ENCODE results near the gene PCDHGB3. TPM values are rescaled to one million over a fixed set of nuclear protein-coding genes. Genes with fewer than 3 reads are reported as not detected.

PCDHGB3 gene
- total and polyA plus RNA-seq, 2 donors (not counting 3 experiments of a cell fraction or from before 2014, with no cell fraction given), result 1.8 to 2.0 TPM

- Histone ChIP-seq H3K79me2 (ENCODE audit: control insufficient read depth, insufficient read depth, low read length) (no peaks in the 10 kb centered on the region), H3K27ac (ENCODE audit: insufficient read depth, low read depth, low read length) (no peak within 1 kb of the TSS), H3K36me3 (ENCODE audit: control insufficient read depth in 2 of 2, extremely low read depth in 1 of 2, insufficient read depth in 2 of 2, low read length in 2 of 2) (no peaks in the 10 kb centered on the region), H3K9me1 (replicated peaks; ENCODE audit: control insufficient read depth, extremely low read depth, insufficient read depth, low read length) (no peaks in the 10 kb centered on the region), H3K27me3 (ENCODE audit: control insufficient read depth in 2 of 2, insufficient read depth in 2 of 2, low read length in 2 of 2) (peaks cover 28 to 76% of the 10 kb centered on the region in 2 experiments), H3K4me1 (ENCODE audit: control insufficient read depth, extremely low read depth, insufficient read depth, low read length) (no peaks in the 10 kb centered on the region), H2AFZ (ENCODE audit: low read depth, low read length) (no peak within 1 kb of the TSS), H3K9me3 (replicated peaks; ENCODE audit: control insufficient read depth, insufficient read depth, low read length) (peaks cover 2% of the 10 kb centered on the region), H4K20me1 (replicated peaks; ENCODE audit: control insufficient read depth, extremely low read depth, insufficient read depth, low read length) (no peaks in the 10 kb centered on the region), H3K4me2 (ENCODE audit: insufficient read depth, low read length) (no peak within 1 kb of the TSS), H3K4me3 (replicated peaks in 1 of 3; ENCODE audit: insufficient read depth in 1 of 3, low read depth in 1 of 3, low read length in 3 of 3) (no peak within 1 kb of the TSS), H3K9ac (replicated peaks; ENCODE audit: extremely low read depth, insufficient read depth, low read length) (no peak within 1 kb of the TSS)
- ChIA-PET POLR2A (no interaction called here), CTCF (interaction anchor here (0.8 to 3.7 kb wide), 5 partner anchors 19 to 171 kb away, joined by 3 to 16 read pairs (median 4); partner anchors contain the start of genes PCDHGA10, PCDHGA3 and PCDHGA6)
- FAIRE-seq (peak; percentile 26), DNase-seq (ENCODE audit: low read depth, low spot score) (no peak)
- dilution Hi-C loops (cut with MboI; ENCODE audit: extremely low pct_ligation_motif_present, low sequenced_read_pairs), result no loop called here
- TF ChIP-seq GATA2 (IDR thresholded peaks at IDR 0.05; ENCODE audit: insufficient read depth, insufficient read length, low read depth, low read length) (no peak), CTCF (IDR thresholded peaks at IDR 0.05; ENCODE audit: extremely low read depth in 1 of 2, insufficient read depth in 1 of 2, low read depth in 1 of 2, low read length in 2 of 2) (peak in 1 of 2 donors; percentile 18), FOS (IDR thresholded peaks at IDR 0.05; ENCODE audit: borderline replicate concordance, insufficient read depth, low read length) (no peak)
- intact Hi-C loops (cut with micrococcal nuclease), result no loop called here
- BruUV-seq (replicated peaks), result no TSS peak
These were observed 22.6 kb downstream of the PCDHGB3 start, which contains the start of gene PCDHGA8 for GRCh38 chr5:141392429-141393198. Gene PCDHGA8, plus strand, starts transcription at chr5:141392633. Its CDS starts 181 bp downstream, at chr5:141392814.

- no peak overlapping the region for H3K4me2 ChIP-seq (ENCODE audit: insufficient read depth, low read length)
- H3K9me1 ChIP-seq (replicated peaks; ENCODE audit: control insufficient read depth, extremely low read depth, insufficient read depth, low read length), result no peaks in the 10 kb centered on the region
- peaks cover 2% of the 10 kb centered on the region for H3K9me3 ChIP-seq (replicated peaks; ENCODE audit: control insufficient read depth, insufficient read depth, low read length)
- dilution Hi-C loops (cut with MboI; ENCODE audit: extremely low pct_ligation_motif_present, low sequenced_read_pairs) (no loop called here), intact Hi-C loops (cut with micrococcal nuclease) (no loop called here)
- no peaks in the 10 kb centered on the region for H4K20me1 ChIP-seq (replicated peaks; ENCODE audit: control insufficient read depth, extremely low read depth, insufficient read depth, low read length)
- H2AFZ ChIP-seq (ENCODE audit: low read depth, low read length), result no peak overlapping the region
- DNase-seq (ENCODE audit: low read depth, low spot score) (no peak), FAIRE-seq (no peak)
- no peaks in the 10 kb centered on the region for H3K79me2 ChIP-seq (ENCODE audit: control insufficient read depth, insufficient read depth, low read length)
- no peak overlapping the region for H3K4me3 ChIP-seq (replicated peaks in 1 of 3; ENCODE audit: insufficient read depth in 1 of 3, low read depth in 1 of 3, low read length in 3 of 3)
- ChIA-PET POLR2A (no interaction called here), CTCF (interaction anchor here (0.8 to 3.7 kb wide), 4 partner anchors 20 to 171 kb away, joined by 3 to 16 read pairs (median 6); partner anchors contain the start of genes PCDHGA10 and PCDHGA3)
- no peaks in the 10 kb centered on the region for H3K4me1 ChIP-seq (ENCODE audit: control insufficient read depth, extremely low read depth, insufficient read depth, low read length)
- H3K27me3 ChIP-seq (ENCODE audit: control insufficient read depth in 2 of 2, insufficient read depth in 2 of 2, low read length in 2 of 2), result peaks cover 29 to 75% of the 10 kb centered on the region in 2 experiments
- no peak overlapping the region for H3K9ac ChIP-seq (replicated peaks; ENCODE audit: extremely low read depth, insufficient read depth, low read length)
- H3K36me3 ChIP-seq (ENCODE audit: control insufficient read depth in 2 of 2, extremely low read depth in 1 of 2, insufficient read depth in 2 of 2, low read length in 2 of 2), result no peaks in the 10 kb centered on the region
- no TSS peak for BruUV-seq (replicated peaks)
- TF ChIP-seq POLR2A (IDR thresholded peaks at IDR 0.05; ENCODE audit: low read depth, low read length), result no peak
- no peak for TF ChIP-seq POLR2AphosphoS5 (IDR thresholded peaks at IDR 0.05; ENCODE audit: insufficient read depth, low read depth, low read length)
- TF ChIP-seq JUN (IDR thresholded peaks at IDR 0.05; ENCODE audit: borderline replicate concordance, insufficient read depth, insufficient read length, low read depth), result no peak
- no peak for TF ChIP-seq MYC (IDR thresholded peaks at IDR 0.05; ENCODE audit: low read depth, low read length)
- no peak for TF ChIP-seq CTCF (IDR thresholded peaks at IDR 0.05; ENCODE audit: extremely low read depth in 1 of 2, insufficient read depth in 1 of 2, low read depth in 1 of 2, low read length in 2 of 2)
- TF ChIP-seq GATA2 (IDR thresholded peaks at IDR 0.05; ENCODE audit: insufficient read depth, insufficient read length, low read depth, low read length), result no peak
- TF ChIP-seq EZH2 (IDR thresholded peaks at IDR 0.05; ENCODE audit: borderline replicate concordance, low read depth, low read length, severe bottlenecking), result no peak
- no peak for TF ChIP-seq FOS (IDR thresholded peaks at IDR 0.05; ENCODE audit: borderline replicate concordance, insufficient read depth, low read length)
- no peak for TF ChIP-seq MAX (IDR thresholded peaks at IDR 0.05; ENCODE audit: insufficient read depth, insufficient read length)
- no peak overlapping the region for H3K27ac ChIP-seq (ENCODE audit: insufficient read depth, low read depth, low read length)
These were observed 23.2 kb downstream of the PCDHGB3 start for GRCh38 chr5:141393267-141393666.
